Measurements from ENCODE around the gene DCLRE1A.
A peak's percentile ranks its signal among the peaks of the same experiment; 100 is the strongest.
"Not testable (repeated sequence)": the region's sequence is repeated elsewhere in the genome, so short reads cannot be mapped to it uniquely, and the experiment has no call there.

DCLRE1A gene

DNA sequence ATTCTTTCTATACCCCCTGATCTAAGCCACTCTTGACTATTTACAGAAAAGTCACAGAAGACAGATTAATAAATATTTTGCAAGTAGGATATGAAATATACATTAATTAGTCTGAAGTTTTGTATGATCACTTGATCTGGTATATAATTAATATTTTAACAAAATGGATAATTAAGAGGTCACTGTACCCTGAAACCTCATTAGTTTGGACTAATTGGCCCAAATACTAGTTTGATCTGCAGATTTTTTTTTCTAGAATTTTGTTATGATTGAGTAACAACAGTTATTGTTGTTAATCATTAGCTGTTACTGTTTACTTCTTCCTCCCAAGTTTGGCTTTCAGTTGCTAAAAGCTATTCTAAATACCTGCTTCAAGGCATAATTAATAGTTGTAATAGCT is 3.3 kb upstream of the DCLRE1A start:
- no peak for DNase-seq

GRCh38 chr10:113856563-113856962 is 2.7 kb upstream of the DCLRE1A start:
- DNase-seq: peak; percentile 2

GRCh38 chr10:113854761-113855588 is 1.1 kb upstream of the DCLRE1A start:
- peak; percentile 60 for DNase-seq

GRCh38 chr10:113853578-113854012 is 287 bp downstream of the DCLRE1A start:
- peak; percentile 2 for DNase-seq

DNA sequence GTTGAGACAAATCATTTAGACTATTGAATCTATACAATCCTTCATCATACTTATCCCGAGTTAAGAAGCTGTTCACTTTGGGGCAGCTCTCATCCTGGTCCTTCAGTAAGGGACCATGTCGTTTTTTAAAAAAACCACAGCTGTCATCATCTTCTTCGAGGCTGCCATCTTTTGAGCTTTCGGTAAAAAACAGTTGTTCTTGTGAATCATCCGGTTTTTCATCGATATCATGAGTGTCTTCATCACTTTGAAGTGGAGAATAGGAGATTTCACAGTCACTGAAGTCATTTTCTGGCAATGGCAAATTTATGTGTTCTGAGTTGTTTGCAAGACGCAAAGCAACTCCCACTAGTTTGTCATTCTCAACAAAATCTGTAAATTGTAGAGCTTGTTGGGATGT is 3.9 kb downstream of the DCLRE1A start:
- DNase-seq: no peak

GRCh38 chr10:113849140-113849803 is 4.6 kb downstream of the DCLRE1A start:
- DNase-seq: no peak

DNA sequence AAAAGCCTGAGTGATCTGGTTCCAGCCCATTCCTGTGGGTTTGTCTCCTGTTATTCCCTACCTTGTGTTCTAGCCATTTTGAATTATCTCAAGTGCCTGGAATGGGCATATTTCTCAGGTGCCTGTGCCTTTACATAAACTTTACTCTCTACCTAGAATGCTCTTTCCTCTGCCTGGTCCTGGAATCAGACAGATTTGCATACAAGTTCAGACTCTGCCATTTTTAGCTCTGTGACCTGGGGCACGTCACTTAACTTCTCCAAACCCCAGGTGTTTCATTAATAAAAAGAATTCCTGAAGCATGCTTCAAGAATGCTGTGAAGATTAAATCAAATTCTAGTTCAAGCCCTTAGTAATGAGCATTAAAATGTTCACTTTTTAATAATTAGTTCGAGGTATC is 7.8 kb downstream of the DCLRE1A start:
- no peak for DNase-seq

DNA sequence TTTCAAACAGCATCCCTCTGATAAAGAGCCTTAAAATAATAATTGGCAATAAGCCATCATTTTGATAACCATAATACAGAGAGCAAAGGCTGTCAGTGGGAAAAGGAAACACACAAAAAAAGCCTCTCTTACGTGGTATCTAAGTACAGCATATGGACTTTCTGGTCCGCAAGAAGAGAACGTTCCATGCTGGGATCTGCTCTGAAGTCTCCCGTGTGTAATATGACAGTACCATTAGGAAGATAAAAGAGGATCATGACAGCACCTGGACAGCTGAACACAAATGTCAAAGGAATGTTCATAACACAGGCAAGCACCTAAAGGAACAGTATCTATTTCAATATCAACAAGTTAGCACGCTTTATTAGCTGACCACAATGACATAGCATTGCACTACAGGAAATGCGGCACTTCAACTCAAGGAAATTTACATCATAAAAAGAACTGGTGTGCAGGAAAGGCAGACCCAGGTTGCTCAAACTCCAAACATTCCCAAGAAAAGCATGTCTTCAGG is 9.9 kb downstream of the DCLRE1A start:
- DNase-seq: no peak

GRCh38 chr10:113842171-113842570 is 11.7 kb downstream of the DCLRE1A start:
- DNase-seq: no peak

- DNase-seq: not testable (repeated sequence)
These were observed 25.3 kb downstream of the DCLRE1A start for GRCh38 chr10:113828567-113828966.

GRCh38 chr10:113825791-113826190 is 28.1 kb downstream of the DCLRE1A start:
- no peak for DNase-seq

DNA sequence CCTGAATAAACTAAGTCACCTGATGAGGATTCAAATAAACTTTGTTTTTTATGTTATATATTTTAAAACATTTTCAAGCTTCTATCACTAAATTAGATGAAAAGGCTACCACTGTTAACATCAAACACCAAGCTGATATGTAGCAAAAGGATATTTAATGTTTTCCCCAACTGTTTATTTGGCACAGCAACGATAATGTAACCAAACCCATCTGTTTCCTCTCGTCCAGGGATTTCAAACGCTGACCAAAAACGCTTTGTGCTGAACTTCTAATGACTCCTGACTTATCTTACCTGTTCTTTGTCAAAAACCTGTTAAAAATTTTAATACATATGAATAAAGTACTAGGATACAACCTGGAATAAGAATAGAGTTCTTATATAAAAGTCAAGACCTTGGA is 30.5 kb downstream of the DCLRE1A start:
- DNase-seq: no peak

GRCh38 chr10:113822174-113822573 is 31.7 kb downstream of the DCLRE1A start:
- no peak for DNase-seq

- not testable (repeated sequence) for DNase-seq
These were observed 32.6 kb downstream of the DCLRE1A start for GRCh38 chr10:113821306-113821705.

DNA sequence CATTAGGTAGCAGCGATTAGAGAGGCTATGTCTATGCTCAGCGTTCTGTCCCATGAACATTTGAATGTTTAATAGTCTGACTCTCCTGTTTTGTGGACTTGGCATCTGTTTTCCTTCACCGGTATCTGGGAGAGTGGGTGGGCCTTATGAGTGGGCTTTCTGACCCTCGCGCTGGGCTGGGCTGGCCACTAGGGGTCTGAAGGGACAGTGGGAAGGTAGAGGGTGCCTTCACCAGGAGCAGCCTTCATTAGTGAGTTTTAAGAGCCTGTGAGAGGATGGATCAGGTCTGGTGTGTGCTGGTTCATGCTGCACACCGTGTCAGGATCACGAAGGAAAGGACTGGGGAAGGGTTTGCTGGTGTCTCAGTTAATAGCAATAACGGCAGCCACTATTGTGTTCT is 33.4 kb downstream of the DCLRE1A start:
- DNase-seq: no peak

- no peak for DNase-seq
These were observed 33.9 kb downstream of the DCLRE1A start for GRCh38 chr10:113819989-113820388.

DNA sequence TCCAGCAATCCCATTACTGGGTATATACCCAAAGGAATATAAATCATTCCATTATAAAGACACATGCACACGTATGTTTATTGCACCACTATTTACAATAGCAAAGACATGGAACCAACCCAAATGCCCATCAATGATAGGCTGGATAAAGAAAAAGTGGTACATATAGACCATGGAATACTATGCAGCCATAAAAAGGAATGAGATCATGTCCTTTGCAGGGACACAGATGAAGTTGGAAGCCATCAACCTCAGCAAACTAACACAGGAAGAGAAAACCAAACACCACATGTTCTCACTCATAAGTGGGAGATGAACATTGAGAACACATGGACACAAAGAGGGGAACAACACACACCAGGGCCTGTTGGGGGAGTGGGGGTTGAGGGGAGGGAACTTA is 39.2 kb downstream of the DCLRE1A start:
- DNase-seq: not testable (repeated sequence)

GRCh38 chr10:113808168-113808567 is 45.7 kb downstream of the DCLRE1A start:
- DNase-seq: no peak

DNA sequence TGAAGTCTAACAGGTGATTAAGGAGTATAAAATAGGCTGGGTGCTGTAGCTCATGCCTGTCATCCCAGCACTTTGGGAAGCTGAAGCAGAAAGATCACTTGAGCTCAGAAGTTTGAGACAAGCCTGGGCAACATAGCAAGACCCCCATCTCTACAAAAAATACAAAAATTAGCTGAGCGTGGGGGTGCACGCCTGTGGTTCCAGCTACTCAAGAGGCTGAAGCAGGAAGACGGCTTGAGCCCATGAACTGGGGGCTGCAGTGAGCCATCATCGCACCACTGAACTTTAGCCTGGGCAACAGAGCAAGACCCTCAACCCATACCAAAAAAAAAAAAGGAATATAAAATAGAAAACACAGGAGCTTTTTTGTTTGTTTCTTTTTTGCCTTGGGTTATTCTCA is 47.4 kb downstream of the DCLRE1A start:
- no peak for DNase-seq

GRCh38 chr10:113802997-113803396 is 50.9 kb downstream of the DCLRE1A start:
- no peak for DNase-seq

DNA sequence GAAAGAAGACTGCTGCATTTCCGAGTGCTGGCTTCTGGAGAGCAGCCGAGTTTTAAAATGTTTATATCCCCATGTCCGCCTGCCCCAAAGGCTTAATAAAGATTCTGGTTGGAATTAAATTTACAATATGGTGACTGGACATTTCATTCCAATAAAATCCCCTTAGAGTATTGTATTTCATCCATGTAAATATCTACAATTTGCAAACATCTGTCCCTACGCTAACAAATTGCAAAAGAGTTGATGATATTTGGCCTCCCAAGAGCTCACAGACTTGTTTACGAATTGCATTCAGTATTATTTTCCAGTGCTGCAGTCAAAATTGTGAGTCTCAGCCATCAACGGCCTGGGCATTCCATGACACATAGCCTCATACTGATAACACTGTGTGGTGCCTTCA is 52.3 kb downstream of the DCLRE1A start:
- DNase-seq: no peak

DNA sequence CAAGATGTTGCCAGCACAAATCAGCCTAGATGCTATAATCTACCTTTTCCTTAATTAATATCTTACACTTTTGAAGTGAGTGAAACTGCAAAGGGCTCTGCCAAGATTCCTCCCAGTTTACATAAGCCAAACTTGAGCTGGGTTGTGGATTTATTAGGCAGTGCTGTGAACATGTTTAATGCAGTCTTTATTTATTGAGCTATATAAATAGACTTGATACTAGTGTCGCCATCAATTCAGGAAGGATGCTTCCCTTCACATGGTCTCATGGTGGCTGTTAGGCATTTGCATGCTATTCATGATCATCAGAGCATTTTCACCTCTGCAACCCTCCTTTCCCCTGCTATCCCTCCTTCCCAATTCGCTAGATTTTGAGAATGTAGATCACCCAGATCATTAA is 62.2 kb downstream of the DCLRE1A start:
- DNase-seq: no peak

GRCh38 chr10:113788604-113789083 is 65.2 kb downstream of the DCLRE1A start:
- peak; percentile 97 for DNase-seq
